Liver (tissue), 3 donors: ENCODE measurements around the gene PWWP2A.

Experiments used
- ATF3 ChIP-seq: IDR thresholded peaks from 2 replicates; pipeline ENCODE4 v1.6.1; 2016; ENCODE audit warnings: antibody characterized with exemption
- CTCF ChIP-seq: fragments of 150-350 bp; IDR thresholded peaks from 2 replicates; pipeline ENCODE4 v1.5.1; 2017; ENCODE audit warnings: improper control_type of control experiment, low read depth, low read length; ENCODE audit not compliant: missing input control
- FOXA2 ChIP-seq: IDR thresholded peaks from 2 replicates; pipeline ENCODE4 v1.6.1; 2016; ENCODE audit warnings: antibody characterized with exemption
- MAX ChIP-seq: IDR thresholded peaks from 2 replicates; pipeline ENCODE4 v1.6.1; 2016; ENCODE audit warnings: antibody characterized with exemption
- REST ChIP-seq: IDR thresholded peaks from 2 replicates; pipeline ENCODE4 v1.6.1; 2016; ENCODE audit warnings: antibody characterized with exemption, mild to moderate bottlenecking
- TAF1 ChIP-seq: conservative IDR thresholded peaks from 2 replicates; pipeline ENCODE4 v1.6.1; 2016; ENCODE audit warnings: antibody characterized with exemption, mild to moderate bottlenecking
- ZBTB33 ChIP-seq: IDR thresholded peaks from 2 replicates; pipeline ENCODE4 v1.6.1; 2016; ENCODE audit warnings: antibody characterized with exemption
- donor health status: healthy.
- donor health status: healthy.

- TF ChIP-seq CTCF (no peak), MAX (no peak), REST (no peak), ZBTB33 (no peak), TAF1 (no peak), FOXA2 (no peak), ATF3 (no peak)
Measured at GRCh38 chr5:160083501-160083900, 35.7 kb downstream of the PWWP2A start.
